ENCODE results near the gene TBRG4.

The TBRG4 gene

DNA sequence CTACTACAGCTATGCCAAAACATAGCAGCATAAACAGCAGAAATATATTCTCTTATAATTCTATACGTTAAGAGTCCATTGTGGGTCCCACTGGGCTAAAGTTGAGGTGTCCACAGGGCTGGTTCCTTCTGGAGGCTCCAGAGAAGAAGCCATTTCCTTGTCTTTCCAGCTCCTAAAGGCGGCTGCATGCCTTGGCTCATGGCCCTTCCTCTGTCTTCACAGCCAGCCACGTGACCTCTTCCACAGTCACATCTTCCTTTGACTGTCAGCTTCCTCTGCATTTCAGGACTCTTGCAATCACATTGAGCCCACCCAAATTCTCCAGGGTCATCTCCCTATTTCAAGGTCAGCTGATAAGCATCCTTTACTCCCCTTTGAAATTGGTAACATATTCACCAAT is 40.0 kb downstream of the TBRG4 start (continued):
- no peak for TF ChIP-seq TSHZ2 (CRISPR knock-in tag; IDR thresholded peaks at IDR 0.05)
- no peak for TF ChIP-seq TCF4 (CRISPR knock-in tag; IDR thresholded peaks at IDR 0.05; ENCODE audit: borderline replicate concordance)
- TF ChIP-seq TOX (CRISPR knock-in tag; IDR thresholded peaks at IDR 0.05; ENCODE audit: borderline replicate concordance) = no peak
- TF ChIP-seq ISL1 (CRISPR knock-in tag; IDR thresholded peaks at IDR 0.05) = no peak
- TF ChIP-seq POU6F1 (CRISPR knock-in tag; IDR thresholded peaks at IDR 0.05; ENCODE audit: borderline replicate concordance, low read depth) = no peak
- no peak for TF ChIP-seq ZNF8 (CRISPR knock-in tag; IDR thresholded peaks at IDR 0.05)

DNA sequence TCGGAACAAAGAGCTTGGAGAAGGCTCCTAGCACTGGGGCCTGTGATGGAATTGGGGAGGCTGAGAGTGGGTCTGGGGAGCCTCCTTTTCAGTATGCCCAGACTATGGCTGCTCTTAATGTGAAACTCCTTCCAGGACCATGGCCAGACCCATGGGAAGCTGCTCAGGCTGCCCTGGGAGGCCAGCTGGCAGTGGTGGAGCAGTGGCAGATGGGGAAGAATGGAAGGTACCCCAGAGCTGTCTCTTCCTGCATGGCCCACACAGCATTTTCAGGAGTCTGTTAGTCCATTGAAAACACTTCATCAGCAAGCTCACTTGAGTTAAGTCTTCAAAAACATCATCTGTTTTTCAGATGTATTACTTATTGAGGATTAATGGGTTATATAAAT is 41.2 kb downstream of the TBRG4 start:
- no peak for ATAC-seq
- TF ChIP-seq ZFP30 (CRISPR knock-in tag; IDR thresholded peaks at IDR 0.05) (no peak), RARB (CRISPR knock-in tag; IDR thresholded peaks at IDR 0.05) (no peak), BACH2 (CRISPR knock-in tag; IDR thresholded peaks at IDR 0.05; ENCODE audit: borderline replicate concordance) (no peak), ARNTL (CRISPR knock-in tag; IDR thresholded peaks at IDR 0.05; ENCODE audit: borderline replicate concordance, low read depth) (no peak)
- TF ChIP-seq, protein P1, sequence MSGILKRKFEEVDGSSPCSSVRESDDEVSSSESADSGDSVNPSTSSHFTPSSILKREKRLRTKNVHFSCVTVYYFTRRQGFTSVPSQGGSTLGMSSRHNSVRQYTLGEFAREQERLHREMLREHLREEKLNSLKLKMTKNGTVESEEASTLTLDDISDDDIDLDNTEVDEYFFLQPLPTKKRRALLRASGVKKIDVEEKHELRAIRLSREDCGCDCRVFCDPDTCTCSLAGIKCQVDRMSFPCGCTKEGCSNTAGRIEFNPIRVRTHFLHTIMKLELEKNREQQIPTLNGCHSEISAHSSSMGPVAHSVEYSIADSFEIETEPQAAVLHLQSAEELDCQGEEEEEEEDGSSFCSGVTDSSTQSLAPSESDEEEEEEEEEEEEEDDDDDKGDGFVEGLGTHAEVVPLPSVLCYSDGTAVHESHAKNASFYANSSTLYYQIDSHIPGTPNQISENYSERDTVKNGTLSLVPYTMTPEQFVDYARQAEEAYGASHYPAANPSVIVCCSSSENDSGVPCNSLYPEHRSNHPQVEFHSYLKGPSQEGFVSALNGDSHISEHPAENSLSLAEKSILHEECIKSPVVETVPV (CRISPR knock-in tag; IDR thresholded peaks at IDR 0.05) = no peak

DNA sequence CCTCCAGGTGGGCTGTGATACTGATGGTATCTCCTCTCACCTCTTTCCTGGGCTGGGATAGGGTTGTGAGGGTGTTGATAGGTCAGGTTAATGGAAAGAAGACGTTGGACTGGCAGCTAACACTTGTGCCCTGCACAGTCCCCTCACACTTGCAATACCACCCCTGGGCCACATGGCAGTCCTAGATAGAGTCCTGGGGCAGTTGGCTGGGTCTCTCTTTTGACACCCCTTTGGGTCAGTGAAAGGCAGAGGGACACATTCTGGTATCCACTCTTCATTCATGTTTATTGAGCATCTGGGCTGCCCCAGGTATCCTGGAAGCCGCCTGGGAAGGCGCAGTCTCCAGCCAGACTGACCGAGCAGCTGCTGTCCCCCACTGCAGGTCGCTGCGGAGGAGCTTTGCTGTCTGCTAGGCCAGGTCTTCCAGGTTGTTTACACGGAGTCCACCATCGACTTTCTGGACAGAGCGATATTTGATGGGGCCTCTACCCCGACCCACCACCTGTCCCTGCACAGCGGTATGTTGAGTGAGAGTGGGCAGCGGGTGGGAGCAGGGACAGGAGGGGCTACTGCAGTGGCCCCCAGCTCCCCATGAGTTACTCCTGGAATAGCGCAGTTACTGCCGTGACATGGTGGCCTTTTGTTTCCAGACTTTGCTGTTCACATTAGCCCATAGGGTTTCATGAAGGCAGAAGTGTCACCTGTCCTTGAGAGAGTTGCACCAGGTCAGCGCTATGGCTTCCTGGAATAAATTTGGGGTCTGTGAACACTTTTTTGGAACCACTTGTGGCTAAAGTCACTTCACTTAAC is 41.8 kb downstream of the TBRG4 start:
- no peak for ATAC-seq
- no peak for TF ChIP-seq TCF4 (CRISPR knock-in tag; IDR thresholded peaks at IDR 0.05; ENCODE audit: borderline replicate concordance)

DNA sequence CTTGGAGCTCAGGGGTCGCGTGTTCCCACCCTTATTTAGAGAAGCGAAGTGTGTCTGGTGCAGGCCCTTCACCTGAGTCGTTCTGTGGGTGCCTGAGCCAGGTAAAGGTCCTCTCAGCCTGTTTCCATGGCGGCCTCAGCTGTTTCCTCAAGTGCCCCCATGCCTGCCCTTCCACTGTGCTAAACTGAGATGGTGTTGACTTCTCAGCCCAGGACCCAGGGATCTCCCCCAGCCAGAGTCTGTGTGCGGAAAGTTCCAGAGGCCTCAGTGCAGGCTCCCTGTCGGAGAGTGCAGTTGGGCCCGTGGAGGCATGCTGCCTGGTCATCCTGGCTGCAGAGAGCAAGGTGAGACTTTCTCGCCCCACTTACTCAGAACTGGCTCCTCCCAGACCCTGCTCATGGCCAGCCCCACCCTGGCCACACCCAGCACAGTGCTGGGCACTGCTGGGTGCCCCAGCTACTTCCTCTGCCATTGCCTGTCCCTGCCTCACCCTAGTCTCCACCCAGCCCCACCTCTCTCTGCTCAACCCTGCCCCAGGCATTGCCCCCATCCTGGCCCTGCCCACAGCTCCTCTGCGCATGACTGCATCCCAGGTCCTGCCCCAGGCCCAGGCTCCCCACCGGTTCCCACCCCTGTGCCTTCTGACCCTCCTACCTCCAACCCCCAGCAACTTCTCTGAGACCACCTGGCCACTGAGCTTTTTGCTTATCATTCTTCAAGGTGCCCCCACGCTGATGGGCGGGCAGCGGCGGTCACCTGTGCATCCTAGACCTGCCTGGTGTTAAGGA is 43.1 kb downstream of the TBRG4 start:
- TF ChIP-seq SNAI2 (CRISPR knock-in tag; IDR thresholded peaks at IDR 0.05) (no peak), TOX (CRISPR knock-in tag; IDR thresholded peaks at IDR 0.05; ENCODE audit: borderline replicate concordance) (no peak), ESRRG (CRISPR knock-in tag; IDR thresholded peaks at IDR 0.05) (no peak), ZC3H10 (CRISPR knock-in tag; IDR thresholded peaks at IDR 0.05) (no peak), PPARA (CRISPR knock-in tag; IDR thresholded peaks at IDR 0.05; ENCODE audit: borderline replicate concordance) (no peak), POU6F1 (CRISPR knock-in tag; IDR thresholded peaks at IDR 0.05; ENCODE audit: borderline replicate concordance, low read depth) (no peak), BACH2 (CRISPR knock-in tag; IDR thresholded peaks at IDR 0.05; ENCODE audit: borderline replicate concordance) (no peak), OSR1 (CRISPR knock-in tag; IDR thresholded peaks at IDR 0.05) (no peak), ZFP3 (CRISPR knock-in tag; IDR thresholded peaks at IDR 0.05) (no peak), ARNTL (CRISPR knock-in tag; IDR thresholded peaks at IDR 0.05; ENCODE audit: borderline replicate concordance, low read depth) (no peak), TCF4 (CRISPR knock-in tag; IDR thresholded peaks at IDR 0.05; ENCODE audit: borderline replicate concordance) (no peak), GLIS3 (CRISPR knock-in tag; IDR thresholded peaks at IDR 0.05) (no peak)
- TF ChIP-seq, protein P1 (CRISPR knock-in tag; IDR thresholded peaks at IDR 0.05) = no peak

More for the DNA sequence above, 43.1 kb downstream of the TBRG4 start:
- ATAC-seq = no peak
